ENCODE data around the gene CPM.

- TF ChIP-seq, protein P1, sequence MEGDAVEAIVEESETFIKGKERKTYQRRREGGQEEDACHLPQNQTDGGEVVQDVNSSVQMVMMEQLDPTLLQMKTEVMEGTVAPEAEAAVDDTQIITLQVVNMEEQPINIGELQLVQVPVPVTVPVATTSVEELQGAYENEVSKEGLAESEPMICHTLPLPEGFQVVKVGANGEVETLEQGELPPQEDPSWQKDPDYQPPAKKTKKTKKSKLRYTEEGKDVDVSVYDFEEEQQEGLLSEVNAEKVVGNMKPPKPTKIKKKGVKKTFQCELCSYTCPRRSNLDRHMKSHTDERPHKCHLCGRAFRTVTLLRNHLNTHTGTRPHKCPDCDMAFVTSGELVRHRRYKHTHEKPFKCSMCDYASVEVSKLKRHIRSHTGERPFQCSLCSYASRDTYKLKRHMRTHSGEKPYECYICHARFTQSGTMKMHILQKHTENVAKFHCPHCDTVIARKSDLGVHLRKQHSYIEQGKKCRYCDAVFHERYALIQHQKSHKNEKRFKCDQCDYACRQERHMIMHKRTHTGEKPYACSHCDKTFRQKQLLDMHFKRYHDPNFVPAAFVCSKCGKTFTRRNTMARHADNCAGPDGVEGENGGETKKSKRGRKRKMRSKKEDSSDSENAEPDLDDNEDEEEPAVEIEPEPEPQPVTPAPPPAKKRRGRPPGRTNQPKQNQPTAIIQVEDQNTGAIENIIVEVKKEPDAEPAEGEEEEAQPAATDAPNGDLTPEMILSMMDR (IDR thresholded peaks at IDR 0.05) = no peak
- TF ChIP-seq POLR2A (IDR thresholded peaks at IDR 0.05) (no peak), EP300 (IDR thresholded peaks at IDR 0.05) (no peak)
These were observed 45.7 kb upstream of the CPM start for GRCh38 chr12:68978678-68979077.
